Measurements from ENCODE around the gene TFCP2.

The TFCP2 gene

GRCh38 chr12:51160814-51161459 lies 12.0 kb downstream of the TFCP2 start:
- no peak overlapping the region for H3K9ac ChIP-seq (ENCODE audit: low read length)
- no peak overlapping the region for H2AFZ ChIP-seq (ENCODE audit: low read depth, low read length)
- peaks cover 61% of the 10 kb centered on the region for H3K79me2 ChIP-seq (ENCODE audit: low read length)
- peaks cover 10% of the 10 kb centered on the region; the same call in 1 of the 2 replicates for H4K20me1 ChIP-seq (ENCODE audit: insufficient read depth, low read length)
- no peaks in the 10 kb centered on the region for H3K4me1 ChIP-seq (ENCODE audit: low read length)
- H3K36me3 ChIP-seq (replicated peaks; ENCODE audit: low read depth, low read length) = no peaks in the 10 kb centered on the region
- no peak overlapping the region for H3K4me2 ChIP-seq (ENCODE audit: low read length)
- no peaks in the 10 kb centered on the region for H3K9me3 ChIP-seq (ENCODE audit: insufficient read depth, low read length)
- H3K27ac ChIP-seq (ENCODE audit: low read length) = no peak overlapping the region
- no peaks in the 10 kb centered on the region for H3K27me3 ChIP-seq (ENCODE audit: low read depth, low read length)
- no peak overlapping the region for H3K4me3 ChIP-seq (ENCODE audit: low read length)
- TF ChIP-seq CTCF (IDR thresholded peaks at IDR 0.05; ENCODE audit: low read depth, low read length) (no peak), EZH2phosphoT487 (IDR thresholded peaks at IDR 0.05; ENCODE audit: low read depth) (no peak)

- H3K36me3 ChIP-seq (replicated peaks; ENCODE audit: low read depth, low read length) = peaks cover 2% of the 10 kb centered on the region
- H3K9me3 ChIP-seq (ENCODE audit: insufficient read depth, low read length) = no peaks in the 10 kb centered on the region
- TF ChIP-seq CTCF (IDR thresholded peaks at IDR 0.05; ENCODE audit: low read depth, low read length) = no peak
- no peak for TF ChIP-seq EZH2phosphoT487 (IDR thresholded peaks at IDR 0.05; ENCODE audit: low read depth)
- no peaks in the 10 kb centered on the region for H3K27me3 ChIP-seq (ENCODE audit: low read depth, low read length)
- no peak overlapping the region for H3K4me2 ChIP-seq (ENCODE audit: low read length)
- H3K79me2 ChIP-seq (ENCODE audit: low read length) = peaks cover 36% of the 10 kb centered on the region
- peaks cover 11% of the 10 kb centered on the region for H4K20me1 ChIP-seq (ENCODE audit: insufficient read depth, low read length)
- no peak overlapping the region for H3K4me3 ChIP-seq (ENCODE audit: low read length)
- no peaks in the 10 kb centered on the region for H3K4me1 ChIP-seq (ENCODE audit: low read length)
- no peak overlapping the region for H3K27ac ChIP-seq (ENCODE audit: low read length)
- no peak overlapping the region for H3K9ac ChIP-seq (ENCODE audit: low read length)
- no peak overlapping the region for H2AFZ ChIP-seq (ENCODE audit: low read depth, low read length)
Measured at GRCh38 chr12:51156245-51156765, 16.6 kb downstream of the TFCP2 start.

- no peaks in the 10 kb centered on the region for H3K4me1 ChIP-seq (ENCODE audit: low read length)
- peaks cover 2% of the 10 kb centered on the region for H3K36me3 ChIP-seq (replicated peaks; ENCODE audit: low read depth, low read length)
- no peak overlapping the region for H3K27ac ChIP-seq (ENCODE audit: low read length)
- TF ChIP-seq CTCF (IDR thresholded peaks at IDR 0.05; ENCODE audit: low read depth, low read length) (no peak), EZH2phosphoT487 (IDR thresholded peaks at IDR 0.05; ENCODE audit: low read depth) (no peak)
- no peaks in the 10 kb centered on the region for H3K9me3 ChIP-seq (ENCODE audit: insufficient read depth, low read length)
- H3K79me2 ChIP-seq (ENCODE audit: low read length) = peaks cover 14% of the 10 kb centered on the region
- H3K27me3 ChIP-seq (ENCODE audit: low read depth, low read length) = no peaks in the 10 kb centered on the region
- no peak overlapping the region for H3K4me3 ChIP-seq (ENCODE audit: low read length)
- H3K9ac ChIP-seq (ENCODE audit: low read length) = no peak overlapping the region
- H2AFZ ChIP-seq (ENCODE audit: low read depth, low read length) = no peak overlapping the region
- H3K4me2 ChIP-seq (ENCODE audit: low read length) = no peak overlapping the region
- H4K20me1 ChIP-seq (ENCODE audit: insufficient read depth, low read length) = peaks cover 10% of the 10 kb centered on the region
Measured at GRCh38 chr12:51152953-51153352, 20.0 kb downstream of the TFCP2 start.

- no peaks in the 10 kb centered on the region for H3K9me3 ChIP-seq (ENCODE audit: insufficient read depth, low read length)
- H3K79me2 ChIP-seq (ENCODE audit: low read length) = peaks cover 18% of the 10 kb centered on the region
Measured at GRCh38 chr12:51150777-51151176, 22.2 kb downstream of the TFCP2 start.

More at GRCh38 chr12:51150777-51151176, 22.2 kb downstream of the TFCP2 start:
- Histone ChIP-seq H3K36me3 (replicated peaks; ENCODE audit: low read depth, low read length) (peaks cover 2% of the 10 kb centered on the region), H4K20me1 (ENCODE audit: insufficient read depth, low read length) (peaks cover 14% of the 10 kb centered on the region), H3K4me1 (ENCODE audit: low read length) (no peaks in the 10 kb centered on the region), H3K27me3 (ENCODE audit: low read depth, low read length) (no peaks in the 10 kb centered on the region), H3K4me2 (ENCODE audit: low read length) (no peak overlapping the region), H3K27ac (ENCODE audit: low read length) (no peak overlapping the region), H3K9ac (ENCODE audit: low read length) (no peak overlapping the region), H2AFZ (ENCODE audit: low read depth, low read length) (no peak overlapping the region), H3K4me3 (ENCODE audit: low read length) (no peak overlapping the region)
- no peak for TF ChIP-seq CTCF (IDR thresholded peaks at IDR 0.05; ENCODE audit: low read depth, low read length)
- TF ChIP-seq EZH2phosphoT487 (IDR thresholded peaks at IDR 0.05; ENCODE audit: low read depth) = no peak
